GM21367 (cell line): ENCODE measurements around the gene DEFB126.
"Not testable (repeated sequence)": the region's sequence is repeated elsewhere in the genome, so short reads cannot be mapped to it uniquely, and the experiment has no call there.

Experiments
- ATAC-seq: cut with Tn5 transposase; IDR thresholded peaks from one replicate; pipeline ENCODE4 v1.9.1; 2021; ENCODE audit not compliant: unreplicated experiment

The DEFB126 gene

DNA sequence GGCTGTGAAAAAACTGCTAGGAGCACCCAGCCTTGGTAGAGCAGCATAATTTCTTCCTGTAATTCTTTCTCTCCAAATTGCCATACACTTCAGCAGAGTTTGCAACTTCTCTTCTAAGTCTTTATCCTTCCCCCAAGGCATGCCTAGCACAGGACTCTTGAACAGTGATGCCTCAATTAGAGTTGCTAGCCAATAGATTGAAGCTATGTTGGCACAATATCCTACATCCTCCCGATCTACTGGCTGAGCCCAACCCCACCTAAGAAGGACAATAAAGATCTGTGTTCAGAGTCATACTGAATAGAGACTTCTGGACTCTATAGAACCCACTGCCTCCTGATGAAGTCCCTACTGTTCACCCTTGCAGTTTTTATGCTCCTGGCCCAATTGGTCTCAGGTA is at the start of gene DEFB126:
DEFB126 (plus strand) TSS at position 301 of the 400 bp plus-strand sequence; CDS start at position 340, 39 bp downstream.
- no peak for ATAC-seq

DNA sequence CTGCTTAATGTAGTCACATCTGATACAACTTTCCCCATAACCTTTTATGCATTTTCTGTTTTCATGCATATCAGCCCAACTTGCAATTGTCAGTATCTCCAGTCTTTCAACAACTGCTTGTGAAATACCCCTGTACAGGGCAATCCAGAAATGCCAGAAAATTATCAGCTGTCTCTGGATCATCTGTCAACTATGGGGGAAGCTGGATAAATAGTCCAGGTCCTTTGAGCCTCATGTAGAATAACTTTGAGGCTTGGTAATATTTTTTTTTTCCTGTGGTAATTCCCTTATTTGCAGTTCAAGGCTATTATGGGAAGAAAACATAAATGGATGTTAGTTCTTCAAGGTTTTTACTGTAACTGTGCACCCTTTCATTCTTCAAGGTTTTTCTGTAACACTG is 48.7 kb upstream of the DEFB126 start:
- ATAC-seq, result no peak

DNA sequence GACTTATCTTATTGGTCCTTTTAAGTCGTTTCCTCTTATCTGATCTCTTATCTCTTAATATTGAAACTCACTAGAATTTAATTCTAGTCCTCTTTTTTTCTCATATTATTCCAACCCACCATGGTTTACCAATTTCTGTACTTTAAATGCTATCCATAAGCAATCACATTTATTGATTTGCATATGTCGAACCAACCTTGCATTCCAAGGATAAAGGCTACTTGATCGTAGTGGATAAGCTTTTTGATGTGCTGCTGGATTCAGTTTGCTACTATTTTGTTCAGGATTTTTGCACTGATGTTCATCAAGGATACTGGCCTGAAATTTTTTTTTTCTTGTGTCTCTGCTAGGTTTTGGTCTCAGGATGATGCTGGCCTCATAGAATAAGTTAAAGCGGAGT is 47.2 kb upstream of the DEFB126 start:
- no peak for ATAC-seq

- not testable (repeated sequence) for ATAC-seq
These were observed 44.7 kb upstream of the DEFB126 start for GRCh38 chr20:97691-98090.

GRCh38 chr20:101975-102374 is 40.4 kb upstream of the DEFB126 start:
- no peak for ATAC-seq

DNA sequence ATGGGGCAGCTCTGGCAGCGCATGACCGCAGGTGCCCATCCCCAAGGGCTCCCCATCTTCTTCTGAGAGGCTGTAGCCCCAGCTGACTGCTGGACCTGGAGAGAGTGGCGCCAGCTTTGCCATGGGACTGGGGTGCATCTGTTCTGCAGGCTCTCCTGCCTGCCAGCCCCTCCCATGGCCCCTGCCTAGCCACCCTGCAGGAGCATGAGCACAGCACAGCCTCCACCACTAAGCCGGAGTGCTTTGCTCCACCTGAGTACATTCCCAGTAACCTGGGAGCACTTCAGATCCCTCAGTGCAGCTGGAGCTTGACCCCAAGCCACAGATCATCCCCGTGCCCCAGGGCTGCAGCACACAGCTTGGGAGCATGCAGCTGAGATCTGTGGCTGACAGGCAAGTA is 38.9 kb upstream of the DEFB126 start:
- no peak for ATAC-seq

- ATAC-seq, result no peak
These were observed 30.0 kb upstream of the DEFB126 start for GRCh38 chr20:112396-112795.

- ATAC-seq, result no peak
These were observed 24.9 kb upstream of the DEFB126 start for GRCh38 chr20:117518-117917.

DNA sequence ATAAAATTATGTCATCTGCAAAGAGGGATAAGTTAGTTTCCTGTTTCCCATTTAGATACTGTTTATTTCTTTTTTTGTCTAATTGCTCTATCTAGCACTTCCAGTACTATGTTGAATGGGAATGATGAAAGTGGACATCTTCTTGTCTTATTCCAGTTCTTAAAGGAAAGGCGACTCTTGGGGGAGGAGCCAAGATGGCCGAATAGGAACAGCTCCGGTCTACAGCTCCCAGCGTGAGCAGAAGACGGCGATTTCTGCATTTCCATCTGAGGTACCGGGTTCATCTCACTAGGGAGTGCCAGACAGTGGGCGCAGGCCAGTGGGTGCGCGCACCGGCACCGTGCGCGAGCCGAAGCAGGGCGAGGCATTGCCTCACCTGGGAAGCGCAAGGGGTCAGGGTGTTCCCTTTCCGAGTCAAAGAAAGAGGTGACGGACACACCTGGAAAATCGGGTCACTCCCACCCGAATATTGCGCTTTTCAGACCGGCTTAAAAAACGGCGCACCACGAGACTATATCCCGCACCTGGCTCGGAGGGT is 12.5 kb upstream of the DEFB126 start:
- not testable (repeated sequence) for ATAC-seq

GRCh38 chr20:137668-138490 is 4.5 kb upstream of the DEFB126 start:
- ATAC-seq, result no peak

GRCh38 chr20:145877-146276 is 3.5 kb downstream of the DEFB126 start:
- no peak for ATAC-seq

DNA sequence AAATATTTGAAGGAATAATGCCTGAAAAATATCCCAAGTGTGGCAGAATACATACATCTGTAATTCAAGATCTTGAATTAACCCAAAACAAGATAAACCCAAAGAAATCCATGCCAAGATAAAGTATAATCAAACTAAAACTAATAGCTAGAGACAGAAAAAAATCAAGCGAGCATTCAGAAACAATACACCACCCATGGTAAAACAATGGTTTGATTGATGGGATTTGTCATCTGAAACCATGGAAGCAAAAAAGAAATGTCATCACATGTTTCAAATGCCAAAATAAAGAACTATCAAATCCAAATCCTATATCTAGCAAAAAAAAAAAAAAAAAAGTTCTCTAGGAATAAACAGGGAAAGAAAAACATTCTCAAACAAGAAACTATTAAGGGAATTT is 9.7 kb downstream of the DEFB126 start:
- no peak for ATAC-seq

GRCh38 chr20:157154-157553 is 14.8 kb downstream of the DEFB126 start, which contains the start of gene DEFB127:
Gene DEFB127, plus strand, starts transcription at chr20:157454. Its CDS starts 91 bp downstream, at chr20:157545.
- no peak for ATAC-seq

GRCh38 chr20:164618-165017 is 22.2 kb downstream of the DEFB126 start:
- ATAC-seq, result no peak

DNA sequence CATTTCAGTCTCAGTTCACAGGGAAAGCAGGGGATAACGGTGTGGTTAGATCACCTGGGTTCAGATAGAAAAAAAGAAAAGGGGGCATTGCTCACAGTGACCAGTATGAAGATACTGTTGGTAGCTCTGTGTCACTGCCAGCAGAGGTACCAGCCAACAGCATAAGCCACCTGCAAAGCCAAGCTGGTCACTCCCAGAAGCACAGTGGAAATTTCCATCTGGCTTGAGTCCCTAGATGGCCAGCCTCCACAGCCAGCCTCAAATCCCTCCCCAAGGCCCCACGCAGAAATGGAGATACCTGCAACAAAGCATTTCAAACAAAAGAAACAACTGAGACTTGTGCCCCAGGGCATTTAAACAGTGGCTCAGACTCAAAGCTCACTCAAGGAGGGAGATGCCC is 26.5 kb downstream of the DEFB126 start:
- ATAC-seq, result no peak

DNA sequence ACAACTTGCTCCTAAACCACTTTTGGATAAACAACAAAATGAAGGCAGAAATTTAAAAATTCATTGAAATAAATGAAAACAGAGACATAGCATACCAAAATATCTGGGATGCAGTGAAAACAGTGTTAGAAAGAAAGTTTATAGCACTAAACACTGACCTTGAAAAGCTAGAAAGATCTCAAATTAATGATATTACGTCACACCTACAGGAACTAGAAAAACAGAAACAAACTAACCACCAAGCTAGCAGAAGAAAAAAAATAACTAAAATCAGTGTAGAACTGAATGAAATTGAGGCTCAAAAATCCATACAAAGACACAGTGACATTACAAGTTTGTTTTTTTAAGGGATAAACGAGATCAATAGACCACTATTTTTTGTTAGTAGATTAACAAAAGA is 41.9 kb downstream of the DEFB126 start:
- ATAC-seq, result no peak

DNA sequence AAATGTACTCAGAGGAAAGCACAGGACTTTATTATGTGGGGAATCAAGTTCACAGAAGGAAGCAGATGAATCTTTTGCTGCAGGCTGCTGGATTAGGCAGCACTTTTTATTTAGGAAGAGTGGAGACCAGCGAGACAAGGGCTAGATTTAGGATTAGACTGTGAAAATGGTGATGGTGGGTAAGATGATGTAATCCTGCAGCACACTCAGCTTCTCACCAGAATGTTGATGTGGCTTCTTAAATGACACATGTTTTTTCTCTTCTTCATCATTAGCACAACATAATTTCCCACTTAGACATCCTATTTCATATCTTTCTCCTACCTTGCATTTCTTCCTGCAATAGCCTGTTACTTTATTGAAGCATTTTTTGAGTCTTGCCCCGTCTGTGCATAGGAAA is 45.3 kb downstream of the DEFB126 start:
- no peak for ATAC-seq

GRCh38 chr20:189611-190010 is 47.2 kb downstream of the DEFB126 start, which contains the start of gene DEFB128:
Gene DEFB128, minus strand, starts transcription at chr20:189711. Its CDS starts 88 bp downstream, at chr20:189623.
- ATAC-seq, result no peak
